HUES48 (cell line): ENCODE data around the gene ROCK2.

Experiments used
- H3K27ac ChIP-seq: one replicate; pipeline ENCODE4 v1.7.0; 2013; ENCODE audit warnings: low read depth, low read length, inconsistent platforms
- H3K27me3 ChIP-seq: 2 replicates; pipeline ENCODE4 v1.6.1; 2013; ENCODE audit warnings: mild to moderate bottlenecking, low read length; ENCODE audit not compliant: control insufficient read depth, insufficient read depth
- H3K36me3 ChIP-seq: 2 replicates; pipeline ENCODE4 v1.6.1; 2013; ENCODE audit warnings: low read length; ENCODE audit not compliant: control insufficient read depth, insufficient read depth
- H3K4me1 ChIP-seq: 2 replicates; pipeline ENCODE4 v1.6.1; 2013; ENCODE audit warnings: mild to moderate bottlenecking, low read length; ENCODE audit not compliant: control insufficient read depth, insufficient read depth
- H3K4me3 ChIP-seq: 2 replicates; pipeline ENCODE4 v1.5.1; 2013; ENCODE audit warnings: mild to moderate bottlenecking, low read depth, low read length
- H3K9ac ChIP-seq: 2 replicates; pipeline ENCODE4 v1.6.1; 2013; ENCODE audit warnings: mild to moderate bottlenecking, low read depth, low read length, moderate library complexity
- H3K9me3 ChIP-seq: 2 replicates; pipeline ENCODE4 v1.6.1; 2013; ENCODE audit warnings: low read length; ENCODE audit not compliant: control insufficient read depth, insufficient read depth

The ROCK2 gene

GRCh38 chr2:11366326-11366741 lies 21.9 kb upstream of the ROCK2 start:
- Histone ChIP-seq H3K4me3 (no peak overlapping the region), H3K27me3 (no peaks in the 10 kb centered on the region), H3K9ac (no peak overlapping the region), H3K9me3 (no peaks in the 10 kb centered on the region), H3K4me1 (0 out of 2 replicates have a peak, but pooled peaks cover 5% of the 10 kb centered on the region), H3K27ac (no peak overlapping the region), H3K36me3 (no peaks in the 10 kb centered on the region)

- Histone ChIP-seq H3K9ac (no peak overlapping the region), H3K9me3 (no peaks in the 10 kb centered on the region), H3K4me1 (0 out of 2 replicates have a peak, but pooled peaks cover 5% of the 10 kb centered on the region), H3K27me3 (no peaks in the 10 kb centered on the region), H3K27ac (no peak overlapping the region), H3K36me3 (no peaks in the 10 kb centered on the region), H3K4me3 (no peak overlapping the region)
Measured at GRCh38 chr2:11365096-11365879, 20.9 kb upstream of the ROCK2 start.

GRCh38 chr2:11364565-11364887 lies 20.1 kb upstream of the ROCK2 start:
- no peak overlapping the region for H3K4me3 ChIP-seq
- 0 out of 2 replicates have a peak, but pooled peaks cover 5% of the 10 kb centered on the region for H3K4me1 ChIP-seq
- H3K36me3 ChIP-seq, result no peaks in the 10 kb centered on the region
- H3K27ac ChIP-seq, result no peak overlapping the region
- no peaks in the 10 kb centered on the region for H3K9me3 ChIP-seq
- H3K9ac ChIP-seq, result no peak overlapping the region
- no peaks in the 10 kb centered on the region for H3K27me3 ChIP-seq

GRCh38 chr2:11363868-11364564 lies 19.6 kb upstream of the ROCK2 start:
- Histone ChIP-seq H3K27me3 (no peaks in the 10 kb centered on the region), H3K4me1 (0 out of 2 replicates have a peak, but pooled peaks cover 5% of the 10 kb centered on the region), H3K9me3 (no peaks in the 10 kb centered on the region)

GRCh38 chr2:11359865-11360264 lies 15.4 kb upstream of the ROCK2 start:
- Histone ChIP-seq H3K4me1 (no peaks in the 10 kb centered on the region), H3K4me3 (no peak overlapping the region), H3K27ac (no peak overlapping the region), H3K9ac (no peak overlapping the region), H3K9me3 (no peaks in the 10 kb centered on the region), H3K27me3 (no peaks in the 10 kb centered on the region), H3K36me3 (no peaks in the 10 kb centered on the region)

More at GRCh38 chr2:11363868-11364564, 19.6 kb upstream of the ROCK2 start:
- H3K4me3 ChIP-seq, result no peak overlapping the region
- H3K27ac ChIP-seq, result no peak overlapping the region
- H3K9ac ChIP-seq, result no peak overlapping the region
- no peaks in the 10 kb centered on the region for H3K36me3 ChIP-seq

GRCh38 chr2:11357428-11357972 lies 13.1 kb upstream of the ROCK2 start:
- H3K27ac ChIP-seq, result no peak overlapping the region
- H3K27me3 ChIP-seq, result no peaks in the 10 kb centered on the region
- H3K4me3 ChIP-seq, result no peak overlapping the region
- no peaks in the 10 kb centered on the region for H3K36me3 ChIP-seq
- H3K9ac ChIP-seq, result no peak overlapping the region
- H3K9me3 ChIP-seq, result no peaks in the 10 kb centered on the region
- H3K4me1 ChIP-seq, result no peaks in the 10 kb centered on the region

GRCh38 chr2:11356764-11357163 lies 12.3 kb upstream of the ROCK2 start:
- Histone ChIP-seq H3K9me3 (no peaks in the 10 kb centered on the region), H3K36me3 (no peaks in the 10 kb centered on the region), H3K4me1 (no peaks in the 10 kb centered on the region), H3K4me3 (no peak overlapping the region), H3K27me3 (no peaks in the 10 kb centered on the region), H3K9ac (no peak overlapping the region), H3K27ac (no peak overlapping the region)

- no peaks in the 10 kb centered on the region for H3K9me3 ChIP-seq
- no peaks in the 10 kb centered on the region for H3K4me1 ChIP-seq
- H3K36me3 ChIP-seq, result no peaks in the 10 kb centered on the region
- H3K9ac ChIP-seq, result no peak overlapping the region
- no peak overlapping the region for H3K27ac ChIP-seq
- no peaks in the 10 kb centered on the region for H3K27me3 ChIP-seq
- no peak overlapping the region for H3K4me3 ChIP-seq
Measured at GRCh38 chr2:11355194-11356053, 11.0 kb upstream of the ROCK2 start.

- Histone ChIP-seq H3K4me1 (no peaks in the 10 kb centered on the region), H3K36me3 (no peaks in the 10 kb centered on the region), H3K27ac (no peak overlapping the region), H3K9me3 (no peaks in the 10 kb centered on the region), H3K4me3 (no peak overlapping the region), H3K9ac (no peak overlapping the region), H3K27me3 (no peaks in the 10 kb centered on the region)
Measured at GRCh38 chr2:11354363-11355154, 10.1 kb upstream of the ROCK2 start.
